GM19035 (cell line): ENCODE data around the gene RDM1.
"Not testable (repeated sequence)": the region's sequence is repeated elsewhere in the genome, so short reads cannot be mapped to it uniquely, and the experiment has no call there.

Source experiments
- ATAC-seq: cut with Tn5 transposase; IDR thresholded peaks from one replicate; pipeline ENCODE4 v1.9.1; 2021; ENCODE audit not compliant: unreplicated experiment

The RDM1 gene

GRCh38 chr17:35900708-35901480, 29.7 kb downstream of the RDM1 start:
- no peak for ATAC-seq

- ATAC-seq, result no peak
Measured at GRCh38 chr17:35900280-35900679, 30.3 kb downstream of the RDM1 start.

- no peak for ATAC-seq
Measured at GRCh38 chr17:35898283-35899070, 32.1 kb downstream of the RDM1 start.

GRCh38 chr17:35897772-35898171, 32.8 kb downstream of the RDM1 start:
- not testable (repeated sequence) for ATAC-seq

- ATAC-seq, result no peak
Measured at GRCh38 chr17:35895636-35896587, 34.7 kb downstream of the RDM1 start.

- ATAC-seq, result no peak
Measured at GRCh38 chr17:35894206-35894605, 36.4 kb downstream of the RDM1 start.

GRCh38 chr17:35893751-35894150, 36.8 kb downstream of the RDM1 start:
- no peak for ATAC-seq

- ATAC-seq, result no peak
Measured at GRCh38 chr17:35892091-35893035, 38.2 kb downstream of the RDM1 start.

- no peak for ATAC-seq
Measured at GRCh38 chr17:35891269-35891668, 39.3 kb downstream of the RDM1 start.

GRCh38 chr17:35890774-35891155, 39.8 kb downstream of the RDM1 start:
- ATAC-seq, result no peak

- no peak for ATAC-seq
Measured at GRCh38 chr17:35889818-35890773, 40.5 kb downstream of the RDM1 start.

GRCh38 chr17:35889241-35889640, 41.3 kb downstream of the RDM1 start:
- ATAC-seq, result no peak

GRCh38 chr17:35879773-35880654, 50.6 kb downstream of the RDM1 start, which contains the start of gene CCL5:
Gene CCL5 (minus strand): TSS chr17:35880360.
- peak; percentile 95 for ATAC-seq

- ATAC-seq, result no peak
Measured at GRCh38 chr17:35878361-35878760, 52.2 kb downstream of the RDM1 start.

GRCh38 chr17:35877345-35878029, 53.1 kb downstream of the RDM1 start:
- no peak for ATAC-seq

- ATAC-seq, result no peak
Measured at GRCh38 chr17:35876534-35876933, 54.0 kb downstream of the RDM1 start.

- ATAC-seq, result no peak
Measured at GRCh38 chr17:35875800-35876139, 54.8 kb downstream of the RDM1 start.
